H1 (cell line): ENCODE measurements around the gene HTD2. TPM values are rescaled to one million over a fixed set of nuclear protein-coding genes. Genes with fewer than 3 reads are reported as not detected.

Experiments used
- CTCF ChIA-PET: fragments of 300-600 bp; sonication (Branson Sonifier 250); formaldehyde crosslinking; loops from one replicate; lab custom pipeline; 2021; ENCODE audit not compliant: partially characterized antibody; lab: Charles Lee
- POLR2A ChIA-PET: fragments of 300-600 bp; sonication (Branson Sonifier 250); formaldehyde crosslinking; loops from one replicate; lab custom pipeline; 2021; ENCODE audit warnings: inconsistent platforms; ENCODE audit not compliant: partially characterized antibody; lab: Charles Lee
- DNase-seq, 2 experiments: peaks; one replicate each; pipeline versions ENCODE4 v3.0.0 to v3.0.0-alpha.2; 2010 to 2022; ENCODE audit warnings: low spot score in 2 of 2, low read depth in 1 of 2, mixed read lengths in 1 of 2
- FAIRE-seq: peaks from 2 replicates; lab custom pipeline; 2011; peaks lifted over from hg19 to GRCh38; lab: Jason Lieb, UNC
- H2AFZ ChIP-seq: 2 replicates; pipeline ENCODE4 v1.8.1; 2012; ENCODE audit warnings: low read length, inconsistent platforms
- H2AK5ac ChIP-seq: 2 replicates; pipeline ENCODE4 v1.6.1; 2013; ENCODE audit warnings: low read depth, low read length
- H2BK120ac ChIP-seq: replicated peaks from 2 replicates; pipeline ENCODE3; 2013; ENCODE audit warnings: low read depth, low read length, inconsistent platforms
- H2BK12ac ChIP-seq: 2 replicates; pipeline ENCODE4 v1.6.1; 2013; ENCODE audit warnings: low read depth, low read length
- H2BK15ac ChIP-seq: 2 replicates; pipeline ENCODE4 v1.6.1; 2013; ENCODE audit warnings: low read length
- H2BK20ac ChIP-seq: 2 replicates; pipeline ENCODE4 v1.6.1; 2013; ENCODE audit warnings: low read length
- H2BK5ac ChIP-seq: 2 replicates; pipeline ENCODE4 v1.6.1; 2013; ENCODE audit warnings: low read depth, low read length
- H3K14ac ChIP-seq: 2 replicates; pipeline ENCODE4 v1.6.1; 2013; ENCODE audit warnings: inconsistent platforms; ENCODE audit not compliant: insufficient read length
- H3K18ac ChIP-seq: 2 replicates; pipeline ENCODE4 v1.6.1; 2013; ENCODE audit warnings: low read length; ENCODE audit errors: extremely low read depth
- H3K23ac ChIP-seq: 2 replicates; pipeline ENCODE4 v1.6.1; 2013; ENCODE audit warnings: inconsistent platforms; ENCODE audit not compliant: insufficient read length
- H3K23me2 ChIP-seq: 2 replicates; pipeline ENCODE4 v1.6.1; 2013; ENCODE audit warnings: low read depth, low read length
- H3K27ac ChIP-seq: 2 replicates; pipeline ENCODE4 v1.6.1; 2011; ENCODE audit warnings: low read depth, low read length, inconsistent platforms
- H3K27me3 ChIP-seq, 4 experiments: replicated peaks in 1 of 4; 1 replicate in 1 of 4; 2 replicates in 3 of 4; pipeline versions ENCODE4 v1.6.1 to v1.8.1; 2011 to 2013; ENCODE audit warnings: low read length in 3 of 4, mild to moderate bottlenecking in 3 of 4, inconsistent platforms in 2 of 4, mixed read lengths in 2 of 4, moderate library complexity in 1 of 4; ENCODE audit not compliant: control insufficient read depth in 3 of 4, insufficient read depth in 3 of 4; ENCODE audit errors: extremely low read depth in 1 of 4
- H3K36me3 ChIP-seq, 4 experiments: 2 replicates each; pipeline versions ENCODE4 v1.6.1 to v1.8.1; 2011 to 2013; ENCODE audit warnings: mild to moderate bottlenecking in 4 of 4, low read length in 3 of 4, moderate library complexity in 2 of 4, control low read depth in 1 of 4, inconsistent platforms in 1 of 4; ENCODE audit not compliant: insufficient read depth in 4 of 4, control insufficient read depth in 2 of 4
- H3K4ac ChIP-seq: replicated peaks from 2 replicates; pipeline ENCODE3; 2013; ENCODE audit warnings: low read length, low read depth, mixed read lengths, inconsistent platforms; ENCODE audit not compliant: insufficient read length
- H3K4me1 ChIP-seq, 4 experiments: replicated peaks in 1 of 4; 1 replicate in 1 of 4; 2 replicates in 3 of 4; pipeline versions ENCODE4 v1.6.1 to v1.8.1; 2011 to 2013; ENCODE audit warnings: low read length in 3 of 4, inconsistent platforms in 2 of 4, mixed read lengths in 1 of 4; ENCODE audit not compliant: insufficient read depth in 4 of 4, control insufficient read depth in 3 of 4
- H3K4me2 ChIP-seq, 2 experiments: 2 replicates each; pipeline versions ENCODE4 v1.6.1 to v1.8.1; 2011 to 2013; ENCODE audit warnings: low read depth in 2 of 2, low read length in 2 of 2, control low read depth in 1 of 2, inconsistent platforms in 1 of 2, mild to moderate bottlenecking in 1 of 2; ENCODE audit not compliant: insufficient read depth in 1 of 2
- H3K4me3 ChIP-seq, 4 experiments: fragments of 200-600, 300-600 bp in 1 of 4; sonication (generic), shearing (Covaris generic), sonication (Bioruptor Twin) in 1 of 4; 2 replicates each; pipeline versions ENCODE4 v1.5.1 to v1.8.1; 2011 to 2016; ENCODE audit warnings: low read length in 4 of 4, low read depth in 3 of 4, control low read depth in 2 of 4, inconsistent platforms in 2 of 4, mild to moderate bottlenecking in 2 of 4, mixed read lengths in 1 of 4, moderate library complexity in 1 of 4; ENCODE audit not compliant: insufficient read depth in 2 of 4; ENCODE audit errors: extremely low read depth in 1 of 4
- H3K56ac ChIP-seq: replicated peaks from 2 replicates; pipeline ENCODE3; 2013; ENCODE audit warnings: low read depth, mild to moderate bottlenecking, mixed read lengths, low read length, inconsistent platforms; ENCODE audit not compliant: insufficient read length
- H3K79me1 ChIP-seq: 2 replicates; pipeline ENCODE4 v1.6.1; 2013; ENCODE audit warnings: low read depth, low read length, control low read depth
- H3K79me2 ChIP-seq, 2 experiments: 2 replicates each; pipeline versions ENCODE4 v1.6.1 to v1.8.1; 2012 to 2013; ENCODE audit warnings: low read length in 2 of 2, mild to moderate bottlenecking in 2 of 2, inconsistent platforms in 1 of 2; ENCODE audit not compliant: insufficient read depth in 2 of 2, control insufficient read depth in 1 of 2
- H3K9ac ChIP-seq, 4 experiments: replicated peaks in 1 of 4; 1 replicate in 1 of 4; 2 replicates in 3 of 4; pipeline versions ENCODE4 v1.6.1 to v1.8.1; 2011 to 2013; ENCODE audit warnings: low read depth in 3 of 4, low read length in 3 of 4, control low read depth in 2 of 4, mild to moderate bottlenecking in 2 of 4, moderate library complexity in 2 of 4, inconsistent platforms in 1 of 4; ENCODE audit errors: extremely low read depth in 1 of 4
- H3K9me3 ChIP-seq, 2 experiments: 2 replicates each; pipeline versions ENCODE4 v1.6.1 to v1.8.1; 2012 to 2013; ENCODE audit warnings: mild to moderate bottlenecking in 2 of 2, moderate library complexity in 2 of 2, control low read depth in 1 of 2, inconsistent platforms in 1 of 2, low read depth in 1 of 2, low read length in 1 of 2, mixed read lengths in 1 of 2; ENCODE audit not compliant: insufficient read depth in 2 of 2
- H4K20me1 ChIP-seq, 2 experiments: replicated peaks in 1 of 2; 2 replicates each; pipeline versions ENCODE3 to v1.8.1; 2011 to 2013; ENCODE audit warnings: inconsistent platforms in 2 of 2, low read length in 2 of 2, mild to moderate bottlenecking in 1 of 2; ENCODE audit not compliant: insufficient read depth in 2 of 2, control insufficient read depth in 1 of 2
- H4K5ac ChIP-seq: 2 replicates; pipeline ENCODE4 v1.6.1; 2013; ENCODE audit warnings: low read length, low read depth, mixed read lengths, inconsistent platforms; ENCODE audit not compliant: insufficient read length
- H4K8ac ChIP-seq: 2 replicates; pipeline ENCODE4 v1.8.0; 2013; ENCODE audit warnings: mild to moderate bottlenecking, moderate library complexity, low read length, inconsistent platforms; ENCODE audit not compliant: insufficient read depth; ENCODE audit errors: extremely low read depth
- H4K91ac ChIP-seq: replicated peaks from 2 replicates; pipeline ENCODE3; 2013; ENCODE audit warnings: low read length, mixed read lengths, inconsistent platforms; ENCODE audit not compliant: insufficient read length
- CREB1 ChIP-seq: IDR thresholded peaks from 2 replicates; pipeline ENCODE4 v1.6.1; 2012; ENCODE audit warnings: inconsistent platforms
- E2F6 ChIP-seq: IDR thresholded peaks from 2 replicates; pipeline ENCODE4 v1.6.1; 2012; ENCODE audit warnings: inconsistent platforms
- POU5F1 ChIP-seq: IDR thresholded peaks from 2 replicates; pipeline ENCODE4 v1.6.1; 2011; ENCODE audit warnings: low read depth, mild to moderate bottlenecking, low read length, moderate library complexity
- USF2 ChIP-seq: IDR thresholded peaks from 2 replicates; pipeline ENCODE4 v1.6.1; 2011; ENCODE audit warnings: low read length, improper control_type of control experiment
- WGBS, 2 experiments: shearing (Covaris generic) in 1 of 2; methylation state at CpG; one replicate each; pipeline versions ENCODE4 v1.1.6 to v1.1.7; 2013 to 2015; ENCODE audit warnings: low lambda C conversion rate in 2 of 2, mixed read lengths in 2 of 2, inconsistent platforms in 1 of 2, low coverage in 1 of 2, missing lambda C conversion rate in 1 of 2; ENCODE audit not compliant: insufficient replicate concordance in 2 of 2, insufficient coverage in 1 of 2, insufficient read length in 1 of 2; ENCODE audit errors: extremely low coverage in 1 of 2, missing lambda C conversion rate in 1 of 2; 5-methylcytosine and 5-hydroxymethylcytosine counted together
- polyA plus RNA-seq, 7 experiments: library from polyadenylated mRNA; depleted of rRNA in 3 of 7; stranded (reverse) in 5 of 7; unstranded in 2 of 7; fragments of >200 nt in 5 of 7; fragments of 200-250 nt in 2 of 7; gene quantifications; 1 replicate in 5 of 7; 2 replicates in 1 of 7; 4 replicates in 1 of 7; pipeline versions ENCODE4 v1.2.1 to v1.2.3, GENCODE V29; 2011 to 2013; ENCODE audit warnings: missing spikeins in 2 of 7, mixed read lengths in 2 of 7
- total RNA-seq: library from RNA; stranded (reverse); fragmentation: NEBNext Ultra II Directional; extraction: Animal tissue kit (Norgen Biotek cat#: 25700); gene quantifications from 2 replicates; pipeline ENCODE4 v1.2.1, GENCODE V29; 2021

The HTD2 gene
- total and polyA plus RNA-seq, 2 of the 8 experiments (the other 6 are each of a cell fraction or from before 2014, with no cell fraction given), result 8.8 to 10.8 TPM

- TF ChIP-seq USF2 (no peak), POU5F1 (no peak), CREB1 (no peak), E2F6 (no peak)
- DNase-seq (no peak), FAIRE-seq (no peak)
- H2AFZ ChIP-seq, result no peak overlapping the region
- H3K9me3 ChIP-seq, result no peaks in the 10 kb centered on the region
- H3K9ac ChIP-seq, result no peak overlapping the region
- peaks cover 0 to 3% (median 0%) of the 10 kb centered on the region in 4 experiments; a peak in 1 of 7 replicates for H3K4me1 ChIP-seq
- POLR2A ChIA-PET, result no interaction called here
- H2BK120ac ChIP-seq, result no peak overlapping the region
- H2BK12ac ChIP-seq, result no peak overlapping the region
- H4K5ac ChIP-seq, result no peak overlapping the region
- no peak overlapping the region for H3K4me2 ChIP-seq
- H2BK15ac ChIP-seq, result no peak overlapping the region
- no peak overlapping the region for H4K8ac ChIP-seq
- H3K23ac ChIP-seq, result no peak overlapping the region
- H3K14ac ChIP-seq, result no peak overlapping the region
- H2BK5ac ChIP-seq, result no peak overlapping the region
- H3K36me3 ChIP-seq, result no peaks in the 10 kb centered on the region
- H3K4me3 ChIP-seq, result no peak overlapping the region
- H3K79me1 ChIP-seq, result no peaks in the 10 kb centered on the region
- no peak overlapping the region for H3K27ac ChIP-seq
- WGBS, 2 experiments, result 94% methylated on average over 3 of the region's 3 CpGs; no CpG with 5 or more reads in 1 of the 2 experiments
- H3K79me2 ChIP-seq, result no peaks in the 10 kb centered on the region
- H4K20me1 ChIP-seq, result no peaks in the 10 kb centered on the region
- CTCF ChIA-PET, result interaction anchor here (1.2 to 14.4 kb wide), 7 partner anchors 9 to 120 kb away, joined by 4 to 177 read pairs (median 41); partner anchors contain the start of genes HTD2 and RPP14
- H4K91ac ChIP-seq, result no peak overlapping the region
- no peak overlapping the region for H3K56ac ChIP-seq
- no peak overlapping the region for H2AK5ac ChIP-seq
- no peaks in the 10 kb centered on the region; a peak in 1 of 7 replicates for H3K27me3 ChIP-seq
- no peak overlapping the region for H3K18ac ChIP-seq
- H3K23me2 ChIP-seq, result no peaks in the 10 kb centered on the region
- H2BK20ac ChIP-seq, result no peak overlapping the region
- H3K4ac ChIP-seq, result no peak overlapping the region
Measured at GRCh38 chr3:58298190-58298589, 8.1 kb upstream of the HTD2 start.
